ENCODE results near the gene RBFOX1. TPM values are rescaled to one million over a fixed set of nuclear protein-coding genes. Genes with fewer than 3 reads are reported as not detected.

RBFOX1 gene
- total RNA-seq, 1 experiment from 2014 or later, result not detected

DNA sequence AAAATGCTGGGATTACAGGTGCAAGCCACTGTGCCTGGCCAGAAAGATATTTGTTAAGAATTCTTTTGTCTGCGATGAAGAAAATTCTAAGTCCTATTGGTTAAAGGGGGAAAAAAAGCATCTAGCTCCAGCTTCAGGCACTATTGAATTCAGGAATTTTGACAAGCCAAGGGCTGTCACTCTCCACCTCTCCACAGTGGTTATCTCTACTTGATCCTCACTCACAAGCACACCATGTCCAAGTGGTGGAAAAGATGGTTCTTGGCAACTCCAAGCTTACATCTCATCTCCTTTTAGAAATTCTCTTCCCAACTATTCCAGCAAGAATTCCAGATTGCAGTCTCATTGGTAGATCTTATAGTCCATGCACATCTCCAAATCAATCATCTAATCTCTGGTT, 7.1 kb downstream of the RBFOX1 start:
- no peaks in the 10 kb centered on the region for H3K9me2 ChIP-seq (replicated peaks; ENCODE audit: low read length)
- no peaks in the 10 kb centered on the region for H3K36me3 ChIP-seq (ENCODE audit: low read depth, low read length)
- H3K4me2 ChIP-seq (ENCODE audit: low read length), result no peak overlapping the region
- no peaks in the 10 kb centered on the region for H3K27me3 ChIP-seq (ENCODE audit: low read length)
- DNase-seq, result no peak
- TF ChIP-seq EZH2phosphoT487 (IDR thresholded peaks at IDR 0.05; ENCODE audit: borderline replicate concordance, low read length) (no peak), EZH2 (IDR thresholded peaks at IDR 0.05; ENCODE audit: low read length, unreplicated experiment) (no peak)
- TF ChIP-seq, protein P1, sequence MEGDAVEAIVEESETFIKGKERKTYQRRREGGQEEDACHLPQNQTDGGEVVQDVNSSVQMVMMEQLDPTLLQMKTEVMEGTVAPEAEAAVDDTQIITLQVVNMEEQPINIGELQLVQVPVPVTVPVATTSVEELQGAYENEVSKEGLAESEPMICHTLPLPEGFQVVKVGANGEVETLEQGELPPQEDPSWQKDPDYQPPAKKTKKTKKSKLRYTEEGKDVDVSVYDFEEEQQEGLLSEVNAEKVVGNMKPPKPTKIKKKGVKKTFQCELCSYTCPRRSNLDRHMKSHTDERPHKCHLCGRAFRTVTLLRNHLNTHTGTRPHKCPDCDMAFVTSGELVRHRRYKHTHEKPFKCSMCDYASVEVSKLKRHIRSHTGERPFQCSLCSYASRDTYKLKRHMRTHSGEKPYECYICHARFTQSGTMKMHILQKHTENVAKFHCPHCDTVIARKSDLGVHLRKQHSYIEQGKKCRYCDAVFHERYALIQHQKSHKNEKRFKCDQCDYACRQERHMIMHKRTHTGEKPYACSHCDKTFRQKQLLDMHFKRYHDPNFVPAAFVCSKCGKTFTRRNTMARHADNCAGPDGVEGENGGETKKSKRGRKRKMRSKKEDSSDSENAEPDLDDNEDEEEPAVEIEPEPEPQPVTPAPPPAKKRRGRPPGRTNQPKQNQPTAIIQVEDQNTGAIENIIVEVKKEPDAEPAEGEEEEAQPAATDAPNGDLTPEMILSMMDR (conservative IDR thresholded peaks at IDR 0.05; ENCODE audit: low read depth, low read length), result no peak
- ChIA-PET POLR2A (ENCODE audit: unreplicated experiment) (no interaction called here), CTCF (no interaction called here)
- no peaks in the 10 kb centered on the region for H3K9me3 ChIP-seq (ENCODE audit: low read length)
- H3F3A ChIP-seq (ENCODE audit: low read length, unreplicated experiment), result no peaks in the 10 kb centered on the region
- H3K4me3 ChIP-seq (ENCODE audit: low read length), result no peak overlapping the region
- no peak overlapping the region for H2AFZ ChIP-seq (ENCODE audit: low read length)
- H3K9ac ChIP-seq (ENCODE audit: low read length), result no peak overlapping the region
- H3K4me1 ChIP-seq (ENCODE audit: insufficient read depth, low read length), result no peaks in the 10 kb centered on the region
- no peak for ATAC-seq
- intact Hi-C loops (cut with micrococcal nuclease), result no loop called here
- no TSS peak for BruUV-seq (replicated peaks)
- no peak overlapping the region for H3K27ac ChIP-seq (ENCODE audit: low read length)
- H4K20me1 ChIP-seq (ENCODE audit: low read length), result no peaks in the 10 kb centered on the region
- H3K79me2 ChIP-seq (ENCODE audit: low read length), result no peaks in the 10 kb centered on the region

DNA sequence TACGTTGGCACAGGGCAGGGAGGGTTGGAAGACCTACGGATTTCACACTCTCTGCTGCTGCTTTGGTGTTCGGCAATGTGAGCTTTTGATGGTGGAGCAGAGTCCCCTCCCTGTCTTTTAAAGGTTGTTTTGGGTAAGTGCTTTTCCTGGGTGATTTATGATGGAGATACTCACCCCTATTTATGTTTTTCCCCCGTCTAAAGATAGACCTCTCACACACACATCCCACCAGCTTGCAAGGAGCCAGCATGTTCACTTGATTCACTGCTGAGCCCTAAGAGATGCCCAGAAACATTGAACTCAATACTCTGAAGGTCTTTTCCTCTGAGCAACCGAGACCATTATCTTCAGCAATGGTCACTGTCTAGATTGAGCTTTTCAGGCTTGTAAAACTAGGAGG, 8.3 kb downstream of the RBFOX1 start:
- Histone ChIP-seq H3K4me3 (ENCODE audit: low read length) (no peak overlapping the region), H3K36me3 (ENCODE audit: low read depth, low read length) (no peaks in the 10 kb centered on the region), H3K9me2 (replicated peaks; ENCODE audit: low read length) (no peaks in the 10 kb centered on the region), H3K27me3 (ENCODE audit: low read length) (no peaks in the 10 kb centered on the region), H2AFZ (ENCODE audit: low read length) (no peak overlapping the region), H3K9me3 (ENCODE audit: low read length) (no peaks in the 10 kb centered on the region), H4K20me1 (ENCODE audit: low read length) (no peaks in the 10 kb centered on the region), H3K9ac (ENCODE audit: low read length) (no peak overlapping the region), H3F3A (ENCODE audit: low read length, unreplicated experiment) (no peaks in the 10 kb centered on the region), H3K4me2 (ENCODE audit: low read length) (no peak overlapping the region), H3K4me1 (ENCODE audit: insufficient read depth, low read length) (no peaks in the 10 kb centered on the region), H3K27ac (ENCODE audit: low read length) (no peak overlapping the region), H3K79me2 (ENCODE audit: low read length) (no peaks in the 10 kb centered on the region)
- TF ChIP-seq EZH2 (IDR thresholded peaks at IDR 0.05; ENCODE audit: low read length, unreplicated experiment) (no peak), EZH2phosphoT487 (IDR thresholded peaks at IDR 0.05; ENCODE audit: borderline replicate concordance, low read length) (no peak)
- CTCF ChIA-PET, result no interaction called here
- DNase-seq, result no peak
- ATAC-seq, result no peak
- POLR2A ChIA-PET (ENCODE audit: unreplicated experiment), result no interaction called here
- intact Hi-C loops (cut with micrococcal nuclease), result no loop called here
- BruUV-seq (replicated peaks), result no TSS peak

DNA sequence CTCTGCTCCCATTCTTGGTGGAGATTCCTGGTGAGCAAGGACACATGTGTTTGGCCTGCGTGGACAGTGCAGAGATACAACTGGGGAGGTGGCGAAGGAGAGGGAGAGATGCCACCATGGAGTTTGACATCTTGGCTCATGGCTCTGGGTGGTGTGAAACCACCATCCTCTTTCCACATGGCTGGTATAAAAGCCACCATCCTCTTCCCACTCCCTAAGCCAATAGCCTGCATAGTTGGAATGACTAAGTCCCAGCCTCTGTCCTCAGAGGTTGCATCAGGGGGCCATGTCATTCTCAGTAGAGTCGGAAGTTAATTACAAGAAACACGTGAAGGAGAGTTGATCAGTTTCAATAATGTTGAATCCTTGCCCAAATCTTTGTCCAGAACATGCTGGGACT, 10.0 kb downstream of the RBFOX1 start:
- Histone ChIP-seq H3K9me2 (replicated peaks; ENCODE audit: low read length) (no peaks in the 10 kb centered on the region), H3K27me3 (ENCODE audit: low read length) (no peaks in the 10 kb centered on the region), H3K27ac (ENCODE audit: low read length) (no peak overlapping the region), H2AFZ (ENCODE audit: low read length) (no peak overlapping the region), H4K20me1 (ENCODE audit: low read length) (no peaks in the 10 kb centered on the region), H3K9me3 (ENCODE audit: low read length) (no peaks in the 10 kb centered on the region), H3K4me3 (ENCODE audit: low read length) (no peak overlapping the region), H3F3A (ENCODE audit: low read length, unreplicated experiment) (no peaks in the 10 kb centered on the region), H3K36me3 (ENCODE audit: low read depth, low read length) (no peaks in the 10 kb centered on the region), H3K79me2 (ENCODE audit: low read length) (no peaks in the 10 kb centered on the region), H3K4me2 (ENCODE audit: low read length) (no peak overlapping the region), H3K4me1 (ENCODE audit: insufficient read depth, low read length) (no peaks in the 10 kb centered on the region), H3K9ac (ENCODE audit: low read length) (no peak overlapping the region)
- intact Hi-C loops (cut with micrococcal nuclease), result no loop called here
- POLR2A ChIA-PET (ENCODE audit: unreplicated experiment), result interaction anchor here (0.6 kb wide), 1 partner anchor 1256 kb away, joined by 4 read pairs; no protein-coding TSS in a partner anchor
- no peak for ATAC-seq
- no TSS peak for BruUV-seq (replicated peaks)
- TF ChIP-seq, protein P1 (conservative IDR thresholded peaks at IDR 0.05; ENCODE audit: low read depth, low read length), result no peak
- TF ChIP-seq EZH2 (IDR thresholded peaks at IDR 0.05; ENCODE audit: low read length, unreplicated experiment) (no peak), EZH2phosphoT487 (IDR thresholded peaks at IDR 0.05; ENCODE audit: borderline replicate concordance, low read length) (no peak)
- CTCF ChIA-PET, result no interaction called here
- DNase-seq, result no peak

All from PC-3 (cell line).